HG03432 (cell line): ENCODE results near the gene NDUFS4.
A peak's percentile ranks its signal among the peaks of the same experiment; 100 is the strongest.
"Not testable (repeated sequence)": the region's sequence is repeated elsewhere in the genome, so short reads cannot be mapped to it uniquely, and the experiment has no call there.

ENCODE experiments used
- ATAC-seq: cut with Tn5 transposase; IDR thresholded peaks from one replicate; pipeline ENCODE4 v1.9.1; 2021; ENCODE audit warnings: mild to moderate bottlenecking, moderate library complexity; ENCODE audit not compliant: unreplicated experiment

Gene NDUFS4

DNA sequence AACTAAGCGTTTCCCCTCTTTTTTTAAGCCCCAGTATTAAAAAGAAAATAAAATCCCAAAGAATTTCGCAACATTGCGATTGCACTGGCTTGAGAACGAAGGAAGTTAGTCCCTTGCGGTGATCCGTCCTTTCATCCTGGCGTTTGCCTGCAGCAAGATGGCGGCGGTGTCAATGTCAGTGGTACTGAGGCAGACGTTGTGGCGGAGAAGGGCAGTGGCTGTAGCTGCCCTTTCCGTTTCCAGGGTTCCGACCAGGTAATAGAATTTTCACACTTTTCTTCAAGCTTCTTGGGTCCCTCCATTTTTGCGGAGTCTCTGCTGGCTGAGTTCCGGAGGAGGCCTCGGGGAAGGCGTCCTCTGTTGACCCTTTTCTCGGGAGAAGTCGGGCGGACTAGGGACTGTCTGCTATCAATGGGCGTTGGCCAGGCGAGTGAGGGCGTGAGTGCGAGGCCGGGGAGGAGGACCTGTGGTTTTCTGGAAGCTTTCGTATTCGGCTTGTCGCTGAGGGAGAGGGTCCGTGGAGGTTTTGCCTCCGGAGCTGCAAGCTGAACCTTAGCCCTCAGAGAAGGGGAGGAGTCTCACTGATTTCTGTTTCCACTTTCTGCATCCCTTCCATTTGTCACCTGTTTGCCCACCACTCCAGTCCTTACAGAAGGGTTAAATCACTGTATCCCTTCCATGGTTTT, at the start of gene NDUFS4:
TSS of gene NDUFS4 (plus strand) at position 134 of the 686 bp plus-strand sequence. CDS start at position 158, 24 bp downstream.
- peak; percentile 95 for ATAC-seq

DNA sequence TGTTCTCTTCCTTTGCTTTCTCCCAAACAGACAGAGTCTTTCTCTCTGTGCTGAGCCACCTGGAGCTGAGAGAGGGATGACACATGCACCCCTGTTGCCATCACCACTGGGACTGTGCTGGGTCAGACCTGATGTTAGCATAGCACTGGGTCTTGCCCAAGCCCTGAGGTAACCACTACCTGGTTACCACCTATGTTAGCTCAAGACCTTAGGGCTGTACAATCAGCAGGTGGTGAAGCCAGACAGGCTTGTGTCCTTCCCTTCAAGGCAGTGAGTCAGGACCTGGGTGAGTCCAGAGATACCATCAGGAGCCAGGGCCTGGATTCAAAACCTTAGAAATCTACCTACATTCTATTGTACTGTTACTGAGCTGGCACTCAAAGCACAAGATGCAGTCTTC, 47.9 kb upstream of the NDUFS4 start:
- no peak for ATAC-seq

DNA sequence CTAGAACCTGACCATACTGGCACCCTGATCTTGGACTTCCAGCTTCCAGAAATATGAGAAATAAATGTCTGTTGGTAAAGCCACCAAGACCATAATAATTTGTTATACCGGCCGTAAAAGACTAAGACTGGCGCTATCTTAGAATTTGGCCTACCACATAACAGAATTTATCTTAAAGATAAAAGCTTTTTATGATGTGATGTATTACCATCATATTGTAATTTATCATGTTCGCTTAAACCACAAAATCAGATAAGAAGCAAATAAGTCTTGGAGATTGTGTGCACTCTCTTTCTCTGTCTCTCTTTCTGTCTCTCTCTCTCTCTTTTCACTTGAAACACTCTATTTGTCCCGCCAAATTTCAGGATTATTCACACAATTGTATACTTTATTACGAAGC, 44.5 kb upstream of the NDUFS4 start:
- no peak for ATAC-seq

DNA sequence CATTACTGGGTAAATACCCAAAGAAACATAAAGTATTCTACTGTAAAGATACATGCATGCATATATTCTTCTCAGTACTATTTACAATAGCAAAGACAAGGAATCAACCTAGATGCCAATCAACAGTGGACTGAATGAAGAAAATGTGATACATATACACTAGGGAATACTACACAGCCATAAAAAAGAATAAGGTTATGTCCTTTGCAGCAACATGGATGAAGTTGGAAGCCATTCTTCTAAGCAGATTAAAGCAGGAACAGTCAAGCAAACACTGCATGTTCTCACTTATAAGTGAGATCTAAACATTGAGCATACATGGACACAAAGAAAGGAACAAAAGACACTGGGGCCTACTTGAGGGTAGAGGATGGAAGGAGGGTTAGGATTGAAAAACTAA, 39.6 kb upstream of the NDUFS4 start:
- ATAC-seq: no peak

DNA sequence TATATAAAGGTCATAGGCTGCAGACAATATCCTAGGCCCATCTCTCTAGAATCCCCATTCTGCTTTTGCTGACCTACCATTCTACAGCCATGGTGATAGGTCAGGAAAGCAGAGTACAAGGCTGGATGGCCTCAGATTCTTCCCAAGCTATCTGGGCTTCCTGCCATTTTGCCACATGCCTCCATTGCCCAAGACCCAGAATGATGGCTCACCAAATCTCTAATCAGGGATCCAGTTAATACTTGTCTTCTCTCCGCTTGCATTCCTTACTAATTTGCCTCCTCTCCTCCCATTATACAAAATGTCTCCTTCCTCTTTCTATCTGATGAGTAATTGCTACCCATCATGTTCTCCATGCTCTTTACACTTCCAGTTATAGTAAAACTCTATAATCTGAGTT, 22.7 kb upstream of the NDUFS4 start:
- ATAC-seq: no peak

DNA sequence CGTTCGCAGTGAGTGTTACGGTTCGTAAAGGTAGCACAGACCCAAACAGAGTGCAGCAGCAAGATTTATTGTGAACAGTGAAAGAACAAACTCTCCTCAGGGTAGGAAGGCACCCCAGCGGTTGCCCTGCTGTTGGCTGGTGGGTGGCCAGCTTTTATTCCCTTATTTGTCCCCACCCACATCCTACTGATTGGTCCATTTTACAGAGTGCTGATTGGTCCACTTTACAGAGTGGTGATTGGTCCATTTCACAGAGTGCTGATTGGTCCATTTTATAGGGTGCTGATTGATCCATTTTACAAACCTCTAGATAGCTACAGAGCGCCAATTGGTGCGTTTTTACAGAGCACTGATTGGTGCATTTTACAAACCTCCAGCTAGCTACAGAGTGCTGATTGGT, 19.7 kb upstream of the NDUFS4 start:
- ATAC-seq: not testable (repeated sequence)

DNA sequence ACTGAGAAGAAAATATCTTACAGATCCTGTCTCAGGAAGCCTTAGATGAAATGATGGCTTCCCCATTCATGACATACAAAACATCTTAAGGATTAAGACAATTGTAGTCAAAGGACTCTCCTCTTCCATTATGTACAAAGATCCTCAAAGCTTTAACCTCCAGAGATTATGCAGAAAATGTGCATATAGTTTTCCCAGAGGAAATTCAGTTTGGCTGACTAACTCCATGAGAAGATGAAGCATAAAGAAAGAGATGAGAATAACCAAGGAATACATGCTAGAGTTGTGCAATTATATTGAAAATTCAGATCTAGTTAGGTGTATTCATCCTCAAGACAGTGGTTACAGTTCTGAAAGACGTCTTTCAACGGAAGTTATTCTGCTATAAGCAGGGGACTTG, 18.6 kb upstream of the NDUFS4 start:
- ATAC-seq: no peak

DNA sequence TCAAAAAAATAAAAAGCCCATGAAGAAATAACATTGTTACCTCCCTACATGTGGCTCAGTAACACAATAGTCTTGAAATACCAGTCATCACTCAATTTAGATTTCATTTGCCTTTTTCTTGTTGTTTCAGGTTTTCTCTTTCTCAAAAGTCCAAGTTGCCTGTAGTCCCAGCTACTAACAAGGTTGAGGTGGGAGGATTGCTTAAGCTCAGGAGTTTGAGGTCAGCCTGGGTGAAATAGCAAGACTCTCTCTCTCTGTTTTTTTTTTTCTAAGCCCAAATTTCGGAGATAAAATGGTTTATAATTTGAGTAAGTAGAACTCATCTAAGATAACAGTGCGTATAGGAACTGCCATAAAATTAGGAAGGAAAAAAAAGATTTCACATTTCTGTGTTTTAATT, 17.5 kb upstream of the NDUFS4 start:
- ATAC-seq: no peak

DNA sequence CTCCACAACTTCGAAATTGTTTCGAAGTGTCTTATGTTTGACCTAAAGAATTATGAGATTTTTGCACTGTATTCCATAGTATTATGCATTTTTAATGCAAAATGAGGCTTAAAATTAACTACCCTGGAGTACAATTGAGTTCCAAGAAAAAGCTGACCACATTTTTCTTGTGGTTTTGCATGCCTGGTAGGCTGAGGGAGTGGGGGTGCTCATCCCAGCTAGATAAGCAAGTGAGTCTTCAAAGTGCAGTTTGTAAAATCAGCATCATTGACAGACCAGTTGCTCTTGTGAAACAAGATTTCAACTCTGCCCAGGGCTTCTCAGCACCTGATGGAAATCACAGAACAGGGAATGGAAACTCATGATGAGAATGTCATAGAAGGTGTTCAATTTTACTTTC, 17.0 kb upstream of the NDUFS4 start:
- no peak for ATAC-seq

DNA sequence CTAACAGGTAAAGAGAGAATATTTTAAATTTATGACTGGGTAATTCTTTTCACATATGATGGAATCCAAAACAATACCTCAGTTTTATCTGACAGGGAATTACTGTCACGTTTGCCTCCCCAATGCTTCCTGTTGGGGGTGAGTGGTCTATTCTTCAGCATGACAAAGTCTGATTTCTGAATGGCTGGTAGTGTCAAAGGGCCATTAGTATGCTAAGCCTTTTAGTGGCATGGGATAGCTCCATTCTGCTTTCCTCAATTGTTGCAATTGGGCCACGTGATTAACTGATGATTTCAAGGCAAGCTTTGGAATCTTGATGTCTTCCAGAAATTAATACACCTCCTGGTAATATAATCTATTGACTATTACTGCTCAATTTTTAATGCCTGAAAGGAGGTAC, 14.7 kb upstream of the NDUFS4 start:
- no peak for ATAC-seq

DNA sequence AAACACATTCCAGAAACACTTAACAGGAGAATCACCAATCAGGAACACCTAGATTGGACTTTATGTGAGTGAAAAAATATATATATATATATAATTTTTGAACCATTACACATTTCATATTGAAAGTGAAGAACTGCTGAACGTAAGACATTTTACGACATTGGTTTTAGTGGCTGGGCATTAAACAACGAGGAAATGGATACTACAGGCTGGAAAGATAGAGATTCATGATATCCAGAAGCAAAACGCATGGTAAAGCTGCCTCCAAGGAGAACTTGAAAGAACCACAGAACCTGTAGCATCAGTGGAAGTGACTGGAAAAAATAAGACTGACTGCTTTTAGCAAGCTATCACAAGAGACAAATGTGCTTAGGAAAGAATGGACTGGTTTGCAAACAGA, 13.2 kb upstream of the NDUFS4 start:
- no peak for ATAC-seq

DNA sequence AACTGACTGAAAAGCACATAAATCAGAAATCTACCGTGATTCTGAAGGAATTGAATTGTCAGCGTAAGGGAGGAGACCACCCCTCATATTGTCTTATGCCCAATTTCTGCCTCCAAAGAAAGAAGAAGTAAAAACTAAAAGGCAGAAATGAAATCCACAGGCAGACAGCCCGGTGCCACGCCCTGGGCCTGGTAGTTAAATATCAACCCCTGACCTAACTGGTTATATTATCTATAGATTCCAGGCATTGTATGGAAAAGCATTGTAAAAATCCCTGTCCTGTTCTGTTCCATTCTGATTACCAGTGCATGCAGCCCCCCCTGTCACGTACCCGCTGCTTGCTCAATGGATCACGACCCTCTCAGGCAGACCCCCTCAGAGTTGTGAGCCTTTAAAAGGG, 11.9 kb upstream of the NDUFS4 start:
- not testable (repeated sequence) for ATAC-seq

DNA sequence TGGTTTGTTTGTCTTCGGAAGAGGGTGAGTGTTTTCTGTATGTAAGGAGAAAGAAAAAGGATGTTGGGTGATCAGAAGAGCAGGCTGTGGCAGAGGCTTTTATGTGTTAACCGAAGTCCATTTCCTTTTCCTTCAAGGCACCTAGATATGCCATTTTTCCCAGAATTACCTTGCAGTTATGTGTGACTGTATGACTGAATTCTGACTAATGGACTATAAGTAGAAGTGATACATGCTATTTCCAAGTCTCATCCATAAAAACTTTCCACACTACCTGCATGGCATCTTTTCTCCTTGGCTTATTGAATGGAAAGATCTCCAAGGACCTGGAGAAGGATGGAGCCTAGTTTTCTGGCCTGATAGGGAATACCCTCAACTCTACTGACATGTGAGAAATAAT, 10.6 kb upstream of the NDUFS4 start:
- ATAC-seq: no peak

DNA sequence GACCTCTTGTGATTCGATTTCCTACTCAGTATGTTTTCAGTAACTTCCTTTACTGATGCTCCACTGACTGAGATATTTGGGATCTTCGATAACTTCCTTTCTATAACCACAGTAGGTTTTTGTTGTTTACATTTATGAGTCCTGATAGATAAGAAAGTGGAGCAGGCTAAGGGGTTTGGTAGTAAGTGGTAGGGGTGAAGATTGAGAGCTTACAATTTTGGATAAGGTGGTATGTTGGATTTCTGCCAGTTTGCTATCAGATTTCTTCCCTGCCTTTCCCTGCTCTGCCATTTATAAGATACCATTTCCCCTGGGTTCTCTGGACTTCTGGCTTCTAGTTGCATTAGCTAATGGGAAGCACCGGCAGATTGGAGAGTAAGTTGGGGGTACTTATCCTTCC, 7.9 kb upstream of the NDUFS4 start:
- ATAC-seq: no peak

DNA sequence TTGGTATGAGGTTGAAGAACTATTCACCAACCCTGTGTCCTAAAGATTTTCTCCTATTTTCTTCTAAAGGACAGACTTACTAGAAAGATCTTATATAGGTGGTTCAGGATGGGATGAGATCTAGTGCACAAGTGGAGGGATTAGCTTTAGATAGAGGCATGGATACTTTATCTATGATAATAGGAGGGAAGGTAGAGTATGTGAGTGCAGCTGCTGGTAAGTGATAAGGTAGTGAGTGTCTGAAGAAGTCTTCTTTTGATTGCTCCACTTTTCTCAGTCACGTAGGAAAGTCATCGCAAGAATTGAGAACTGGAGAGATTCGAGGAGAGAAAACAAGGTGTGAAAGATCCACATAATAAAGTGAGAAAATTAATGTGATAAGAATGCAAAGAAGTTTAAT, 6.0 kb upstream of the NDUFS4 start:
- ATAC-seq: no peak

DNA sequence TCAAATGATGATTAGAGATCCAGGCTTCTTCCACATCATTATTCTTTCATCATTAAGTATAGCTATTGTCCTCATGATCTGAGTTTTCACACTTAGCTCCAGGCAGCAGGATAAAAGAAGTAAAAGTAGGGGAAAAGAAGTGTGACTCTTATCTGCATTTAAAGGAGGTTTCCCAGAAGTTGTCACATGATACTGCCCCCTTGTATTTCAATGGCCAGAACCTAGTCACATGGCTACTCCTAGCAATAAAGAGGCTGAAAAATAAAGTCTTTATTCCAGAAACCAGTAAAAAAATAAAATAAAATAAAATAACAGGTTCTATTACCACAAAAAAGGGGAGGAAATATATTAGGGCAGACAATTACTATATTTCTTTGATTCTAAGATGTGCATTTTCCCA, 5.3 kb upstream of the NDUFS4 start:
- no peak for ATAC-seq

DNA sequence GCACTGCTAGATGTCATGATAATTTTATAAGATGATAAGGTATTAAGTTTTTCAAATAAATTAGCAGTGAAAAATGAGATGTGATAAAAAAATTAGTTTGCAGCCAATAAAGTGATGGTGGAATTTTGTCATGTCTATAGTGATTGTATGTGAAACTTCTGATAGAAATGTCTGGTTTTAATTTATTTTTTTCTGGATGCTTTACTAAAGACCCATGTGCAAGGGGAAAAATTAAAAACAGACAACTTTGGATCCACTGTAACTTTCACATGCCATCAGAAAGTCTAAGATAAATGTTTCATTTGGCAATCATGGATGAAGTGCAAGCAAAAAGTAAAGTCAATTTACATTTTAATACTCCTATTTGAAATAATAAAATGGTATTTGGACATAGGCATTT, 4.4 kb upstream of the NDUFS4 start:
- no peak for ATAC-seq

DNA sequence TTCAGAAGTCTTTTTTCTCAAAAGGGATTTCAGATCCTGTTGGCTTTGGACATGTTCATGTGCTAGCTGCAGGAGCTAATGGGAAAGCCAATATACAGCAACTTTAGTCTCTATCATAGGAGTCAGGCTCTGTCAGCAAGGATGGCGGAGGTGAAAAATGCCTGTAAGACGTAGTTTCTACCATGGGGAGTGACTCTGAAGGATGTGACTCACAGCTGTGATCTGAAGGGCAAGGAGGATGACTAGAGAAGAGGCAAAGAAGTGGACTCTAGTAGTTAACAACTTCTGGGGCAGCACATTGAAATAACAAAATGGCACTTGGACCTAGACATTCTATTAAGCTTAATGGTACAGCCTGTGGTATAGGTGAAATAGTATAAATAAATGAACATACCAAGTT, 3.1 kb upstream of the NDUFS4 start:
- no peak for ATAC-seq

DNA sequence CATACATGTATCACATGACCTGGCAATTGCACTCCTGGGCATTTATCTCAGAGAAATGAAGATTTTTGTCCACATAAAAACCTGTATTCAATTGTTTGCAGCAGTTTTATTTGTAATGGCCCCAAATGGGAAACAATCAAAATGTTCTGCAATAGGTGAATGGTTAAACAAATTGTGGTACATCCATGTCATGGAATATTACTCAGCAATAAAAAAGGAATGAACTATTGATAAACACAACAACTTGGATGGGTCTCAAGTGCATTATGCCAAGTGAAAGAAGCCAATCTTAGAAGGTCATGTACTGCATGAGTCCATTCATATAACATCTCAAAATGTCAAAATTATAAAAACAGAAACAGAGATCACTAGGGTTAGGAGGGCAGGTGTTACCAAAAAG, 1.5 kb upstream of the NDUFS4 start:
- ATAC-seq: no peak

DNA sequence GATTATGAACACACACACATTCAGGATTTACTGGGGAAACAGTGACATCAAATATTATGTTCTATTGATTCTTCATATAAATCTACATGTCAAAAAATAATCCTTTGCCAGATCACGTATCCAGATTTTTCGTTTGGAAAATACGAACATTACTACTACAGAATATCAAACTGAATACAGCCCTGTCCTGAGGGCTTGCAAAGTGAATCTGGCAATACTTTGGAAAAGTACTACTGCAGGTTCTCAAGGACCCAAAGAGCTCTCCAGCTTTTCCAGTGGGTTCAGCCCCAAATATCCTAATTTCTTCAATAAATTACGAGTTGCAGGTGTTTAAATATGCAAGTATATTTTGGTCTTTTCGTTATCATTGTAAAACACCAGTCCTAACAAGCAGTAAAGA, 411 bp upstream of the NDUFS4 start:
- ATAC-seq: peak; percentile 15

DNA sequence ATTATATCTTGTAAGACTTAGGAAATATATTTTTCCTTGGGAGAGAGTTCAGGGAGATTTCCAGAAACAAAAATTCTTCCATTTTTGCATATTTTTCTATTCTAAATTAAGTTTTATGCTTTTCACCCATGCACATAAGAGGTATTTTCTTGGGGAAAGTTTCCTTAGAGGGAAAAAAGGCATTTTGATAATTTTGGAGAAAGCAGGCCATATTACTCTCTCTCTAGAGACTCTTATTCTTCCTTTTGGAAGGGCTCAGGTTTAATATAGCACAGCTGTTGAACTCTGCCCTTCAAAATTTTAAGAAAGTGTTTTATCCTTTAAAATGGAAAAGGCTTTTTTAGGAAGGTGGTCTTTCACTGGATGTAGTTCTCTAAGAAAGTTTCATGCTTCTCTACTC, 8.0 kb downstream of the NDUFS4 start:
- no peak for ATAC-seq

DNA sequence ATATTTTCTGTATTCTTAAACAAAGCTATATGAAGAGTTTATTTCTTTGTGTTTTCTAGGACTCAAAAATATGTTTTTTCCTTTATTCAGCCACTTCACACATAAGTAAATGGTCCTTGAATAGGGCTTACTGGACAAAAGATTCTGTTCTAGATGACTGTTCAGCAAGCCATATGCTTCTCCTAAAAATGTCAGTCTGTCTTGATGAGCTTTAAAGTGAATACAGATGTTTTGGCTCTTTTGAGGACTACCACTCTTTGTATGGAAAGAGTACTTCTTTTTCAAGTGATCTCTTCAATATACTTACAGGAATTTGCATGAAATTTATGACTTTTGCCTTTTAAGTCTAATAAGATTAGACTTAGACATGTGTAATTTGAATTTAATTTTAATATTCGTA, 8.4 kb downstream of the NDUFS4 start:
- no peak for ATAC-seq

DNA sequence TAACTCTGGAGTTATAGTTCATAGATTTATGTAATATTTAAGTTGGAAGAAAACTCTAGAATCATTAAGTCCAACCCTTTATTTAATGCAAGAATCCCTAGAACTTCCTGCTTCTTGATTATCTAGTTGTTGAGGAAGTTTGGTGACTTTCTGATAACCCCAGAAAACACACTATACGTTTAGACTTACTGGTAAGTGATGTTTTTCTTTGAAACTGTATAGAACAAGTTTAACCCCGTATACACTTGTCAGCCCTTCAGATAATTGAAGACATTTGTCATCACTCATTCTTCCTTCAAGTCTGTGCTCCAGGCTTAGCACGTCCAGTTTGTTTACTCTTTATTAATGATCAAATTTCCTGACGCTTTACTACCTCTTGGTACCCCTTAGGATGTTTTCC, 9.0 kb downstream of the NDUFS4 start:
- no peak for ATAC-seq
